ENCODE data around the gene UQCC3. TPM values are rescaled to one million over a fixed set of nuclear protein-coding genes. Genes with fewer than 3 reads are reported as not detected.

Gene UQCC3
- total and polyA plus RNA-seq, 2 donors (not counting 3 experiments of a cell fraction or from before 2014, with no cell fraction given): 8.6 to 15.5 TPM

- Histone ChIP-seq H3K4me3 (replicated peaks in 1 of 3; ENCODE audit: insufficient read depth in 1 of 3, low read depth in 1 of 3, low read length in 3 of 3) (peak within 1 kb of the TSS; percentile 76 to 93 (median 79)), H2AFZ (ENCODE audit: low read depth, low read length) (peak within 1 kb of the TSS; percentile 72), H4K20me1 (replicated peaks; ENCODE audit: control insufficient read depth, extremely low read depth, insufficient read depth, low read length) (no peaks in the 10 kb centered on the region), H3K27ac (ENCODE audit: insufficient read depth, low read depth, low read length) (peak within 1 kb of the TSS; percentile 74), H3K4me2 (ENCODE audit: insufficient read depth, low read length) (peak within 1 kb of the TSS; percentile 71), H3K27me3 (ENCODE audit: control insufficient read depth in 2 of 2, insufficient read depth in 2 of 2, low read length in 2 of 2) (no peaks in the 10 kb centered on the region), H3K4me1 (ENCODE audit: control insufficient read depth, extremely low read depth, insufficient read depth, low read length) (peaks cover 11% of the 10 kb centered on the region), H3K9me3 (replicated peaks; ENCODE audit: control insufficient read depth, insufficient read depth, low read length) (no peaks in the 10 kb centered on the region), H3K9ac (replicated peaks; ENCODE audit: extremely low read depth, insufficient read depth, low read length) (peak within 1 kb of the TSS; percentile 85), H3K36me3 (ENCODE audit: control insufficient read depth in 2 of 2, extremely low read depth in 1 of 2, insufficient read depth in 2 of 2, low read length in 2 of 2) (peaks cover 0 to 17% of the 10 kb centered on the region in 2 experiments), H3K79me2 (ENCODE audit: control insufficient read depth, insufficient read depth, low read length) (peaks cover 16% of the 10 kb centered on the region), H3K9me1 (replicated peaks; ENCODE audit: control insufficient read depth, extremely low read depth, insufficient read depth, low read length) (no peaks in the 10 kb centered on the region)
- TF ChIP-seq GATA2 (IDR thresholded peaks at IDR 0.05; ENCODE audit: insufficient read depth, insufficient read length, low read depth, low read length) (no peak), MYC (IDR thresholded peaks at IDR 0.05; ENCODE audit: low read depth, low read length) (peak; percentile 26), MAX (IDR thresholded peaks at IDR 0.05; ENCODE audit: insufficient read depth, insufficient read length) (peak; percentile 97), POLR2A (IDR thresholded peaks at IDR 0.05; ENCODE audit: low read depth, low read length) (peak; percentile 84), FOS (IDR thresholded peaks at IDR 0.05; ENCODE audit: borderline replicate concordance, insufficient read depth, low read length) (no peak), POLR2AphosphoS5 (IDR thresholded peaks at IDR 0.05; ENCODE audit: insufficient read depth, low read depth, low read length) (peak; percentile 89)
- intact Hi-C loops (cut with micrococcal nuclease): loop anchor here (1.0 to 2.0 kb wide), 3 partner anchors 14 to 183 kb away; partner anchors contain the start of genes C11orf98, CSKMT and HNRNPUL2
- ChIA-PET CTCF (interaction anchor here (1.0 to 3.9 kb wide), 3 partner anchors 14 to 24 kb away, joined by 3 to 118 read pairs (median 4); partner anchors contain the start of genes C11orf98, CSKMT and LRRN4CL), POLR2A (interaction anchor here (0.6 to 3.2 kb wide), 3 partner anchors 14 to 160 kb away, joined by 3 to 33 read pairs (median 4); partner anchors contain the start of genes C11orf98, CSKMT and WDR74)
- TSS peak; percentile 91 for BruUV-seq (replicated peaks)
- DNase-seq (ENCODE audit: low read depth, low spot score) (peak; percentile 89), FAIRE-seq (peak; percentile 93)
- dilution Hi-C loops (cut with MboI; ENCODE audit: extremely low pct_ligation_motif_present, low sequenced_read_pairs): no loop called here
These were observed 7.6 kb downstream of the UQCC3 start, which contains the start of gene UBXN1 for GRCh38 chr11:62678770-62679696. TSS of gene UBXN1 (minus strand) at chr11:62679073. CDS start at chr11:62678923, 150 bp downstream.

Measured in endothelial cell of umbilical vein (primary cell).